ENCODE measurements around the gene FBXL17. TPM values are rescaled to one million over a fixed set of nuclear protein-coding genes. Genes with fewer than 3 reads are reported as not detected.

Gene FBXL17
- total RNA-seq, 1 experiment from 2014 or later, result 8.8 TPM

DNA sequence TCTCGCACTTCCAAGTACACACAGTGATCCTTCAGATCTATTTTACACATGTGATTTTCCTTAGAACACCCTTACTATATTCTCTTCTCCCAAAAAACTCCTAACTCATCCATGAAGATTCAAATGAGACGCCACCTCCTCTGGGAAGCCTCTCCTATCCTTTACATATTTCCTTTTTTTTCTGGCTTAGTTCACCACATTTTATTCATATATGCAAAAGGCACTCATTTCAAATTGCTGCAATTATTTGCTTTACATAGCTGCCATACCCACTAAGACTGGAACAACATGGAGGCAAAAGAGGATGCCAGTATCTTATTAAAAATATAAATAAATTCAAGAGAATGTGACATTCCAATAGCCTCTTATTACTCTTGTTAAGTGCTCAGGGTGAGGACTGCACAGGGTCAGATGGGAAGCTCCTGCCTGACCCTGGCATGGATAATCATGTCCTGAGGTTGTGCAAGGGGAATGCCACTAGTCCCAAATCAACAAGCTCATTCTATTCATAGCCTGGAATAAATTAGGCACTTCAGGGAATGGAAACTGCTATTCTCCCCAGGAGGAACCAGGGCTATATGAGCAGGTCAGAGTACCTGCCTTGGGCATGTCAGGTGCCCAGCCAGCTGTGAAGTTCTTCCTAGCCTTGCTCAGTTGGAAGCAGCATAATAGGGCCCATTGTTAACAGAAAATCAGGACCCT, 262.9 kb downstream of the FBXL17 start:
- H3K9ac ChIP-seq (ENCODE audit: low read length), result no peak overlapping the region
- H3K9me2 ChIP-seq (replicated peaks; ENCODE audit: low read length), result no peaks in the 10 kb centered on the region
- ATAC-seq, result no peak
- H3K79me2 ChIP-seq (ENCODE audit: low read length), result no peaks in the 10 kb centered on the region
- H2AFZ ChIP-seq (ENCODE audit: low read length), result no peak overlapping the region
- no peaks in the 10 kb centered on the region for H3K27me3 ChIP-seq (ENCODE audit: low read length)
- TF ChIP-seq, protein P1, sequence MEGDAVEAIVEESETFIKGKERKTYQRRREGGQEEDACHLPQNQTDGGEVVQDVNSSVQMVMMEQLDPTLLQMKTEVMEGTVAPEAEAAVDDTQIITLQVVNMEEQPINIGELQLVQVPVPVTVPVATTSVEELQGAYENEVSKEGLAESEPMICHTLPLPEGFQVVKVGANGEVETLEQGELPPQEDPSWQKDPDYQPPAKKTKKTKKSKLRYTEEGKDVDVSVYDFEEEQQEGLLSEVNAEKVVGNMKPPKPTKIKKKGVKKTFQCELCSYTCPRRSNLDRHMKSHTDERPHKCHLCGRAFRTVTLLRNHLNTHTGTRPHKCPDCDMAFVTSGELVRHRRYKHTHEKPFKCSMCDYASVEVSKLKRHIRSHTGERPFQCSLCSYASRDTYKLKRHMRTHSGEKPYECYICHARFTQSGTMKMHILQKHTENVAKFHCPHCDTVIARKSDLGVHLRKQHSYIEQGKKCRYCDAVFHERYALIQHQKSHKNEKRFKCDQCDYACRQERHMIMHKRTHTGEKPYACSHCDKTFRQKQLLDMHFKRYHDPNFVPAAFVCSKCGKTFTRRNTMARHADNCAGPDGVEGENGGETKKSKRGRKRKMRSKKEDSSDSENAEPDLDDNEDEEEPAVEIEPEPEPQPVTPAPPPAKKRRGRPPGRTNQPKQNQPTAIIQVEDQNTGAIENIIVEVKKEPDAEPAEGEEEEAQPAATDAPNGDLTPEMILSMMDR (conservative IDR thresholded peaks at IDR 0.05; ENCODE audit: low read depth, low read length), result no peak
- TF ChIP-seq EZH2phosphoT487 (IDR thresholded peaks at IDR 0.05; ENCODE audit: borderline replicate concordance, low read length), result no peak
- TF ChIP-seq EZH2 (IDR thresholded peaks at IDR 0.05; ENCODE audit: low read length, unreplicated experiment), result no peak
- no peaks in the 10 kb centered on the region for H4K20me1 ChIP-seq (ENCODE audit: low read length)
- H3F3A ChIP-seq (ENCODE audit: low read length, unreplicated experiment), result no peaks in the 10 kb centered on the region
- H3K27ac ChIP-seq (ENCODE audit: low read length), result no peak overlapping the region
- POLR2A ChIA-PET (ENCODE audit: unreplicated experiment), result no interaction called here
- intact Hi-C loops (cut with micrococcal nuclease), result no loop called here
- CTCF ChIA-PET, result no interaction called here
- BruUV-seq (replicated peaks), result no TSS peak
- no peaks in the 10 kb centered on the region for H3K9me3 ChIP-seq (ENCODE audit: low read length)
- H3K4me2 ChIP-seq (ENCODE audit: low read length), result no peak overlapping the region
- no peaks in the 10 kb centered on the region for H3K4me1 ChIP-seq (ENCODE audit: insufficient read depth, low read length)
- no peak overlapping the region for H3K4me3 ChIP-seq (ENCODE audit: low read length)
- H3K36me3 ChIP-seq (ENCODE audit: low read depth, low read length), result no peaks in the 10 kb centered on the region
- no peak for DNase-seq

DNA sequence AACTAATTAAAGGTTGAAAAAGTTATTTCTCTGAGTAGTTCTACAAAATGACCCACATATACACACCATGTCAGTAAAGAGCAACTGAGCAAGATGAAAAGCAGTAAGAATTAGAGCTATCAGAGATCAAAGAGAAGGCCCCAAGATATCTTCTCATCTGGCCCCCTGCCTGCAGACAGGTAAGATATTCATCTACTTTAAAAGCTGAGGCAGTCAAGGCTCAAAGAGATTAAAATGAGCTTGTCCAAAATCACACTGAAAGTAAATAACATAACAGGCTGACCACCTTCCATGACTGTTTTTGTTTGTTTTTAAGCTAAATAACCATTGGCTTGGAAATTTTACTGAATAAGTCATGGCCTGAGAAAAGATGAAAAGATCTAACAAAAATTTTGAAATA, 266.2 kb downstream of the FBXL17 start:
- ATAC-seq (no peak), DNase-seq (no peak)
- Histone ChIP-seq H3K4me3 (ENCODE audit: low read length) (no peak overlapping the region), H4K20me1 (ENCODE audit: low read length) (no peaks in the 10 kb centered on the region), H3K79me2 (ENCODE audit: low read length) (no peaks in the 10 kb centered on the region), H3K9ac (ENCODE audit: low read length) (no peak overlapping the region), H3K9me2 (replicated peaks; ENCODE audit: low read length) (no peaks in the 10 kb centered on the region), H2AFZ (ENCODE audit: low read length) (no peak overlapping the region), H3F3A (ENCODE audit: low read length, unreplicated experiment) (no peaks in the 10 kb centered on the region), H3K9me3 (ENCODE audit: low read length) (no peaks in the 10 kb centered on the region), H3K27ac (ENCODE audit: low read length) (no peak overlapping the region), H3K4me2 (ENCODE audit: low read length) (no peak overlapping the region), H3K36me3 (ENCODE audit: low read depth, low read length) (no peaks in the 10 kb centered on the region), H3K27me3 (ENCODE audit: low read length) (no peaks in the 10 kb centered on the region), H3K4me1 (ENCODE audit: insufficient read depth, low read length) (no peaks in the 10 kb centered on the region)
- intact Hi-C loops (cut with micrococcal nuclease), result no loop called here
- TF ChIP-seq EZH2 (IDR thresholded peaks at IDR 0.05; ENCODE audit: low read length, unreplicated experiment) (no peak), EZH2phosphoT487 (IDR thresholded peaks at IDR 0.05; ENCODE audit: borderline replicate concordance, low read length) (no peak)
- TF ChIP-seq, protein P1 (conservative IDR thresholded peaks at IDR 0.05; ENCODE audit: low read depth, low read length), result no peak
- BruUV-seq (replicated peaks), result no TSS peak
- CTCF ChIA-PET, result no interaction called here
- POLR2A ChIA-PET (ENCODE audit: unreplicated experiment), result no interaction called here

DNA sequence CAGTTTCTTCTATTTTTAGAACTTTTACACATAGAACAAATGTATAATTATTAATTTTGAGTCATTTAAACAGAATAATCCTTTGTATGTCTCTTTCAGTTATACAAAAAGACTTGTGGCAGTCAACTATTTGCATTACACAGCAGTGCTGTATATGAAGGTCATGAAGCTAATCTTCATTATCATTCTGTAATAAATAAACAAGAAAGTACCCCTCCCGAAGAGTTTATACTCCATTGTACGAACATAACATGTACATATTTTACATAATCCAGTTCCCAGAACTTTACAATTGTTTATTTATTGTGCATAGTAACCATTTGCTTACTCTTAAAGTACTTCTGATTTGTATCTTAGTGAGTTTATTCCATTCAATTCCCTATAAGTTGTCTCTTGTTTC, 267.9 kb downstream of the FBXL17 start:
- intact Hi-C loops (cut with micrococcal nuclease), result no loop called here
- no peak for ATAC-seq
- no peaks in the 10 kb centered on the region for H4K20me1 ChIP-seq (ENCODE audit: low read length)
- no peak overlapping the region for H2AFZ ChIP-seq (ENCODE audit: low read length)
- no peaks in the 10 kb centered on the region for H3K9me2 ChIP-seq (replicated peaks; ENCODE audit: low read length)
- H3K4me3 ChIP-seq (ENCODE audit: low read length), result no peak overlapping the region
- no peaks in the 10 kb centered on the region for H3K27me3 ChIP-seq (ENCODE audit: low read length)
- no peak for TF ChIP-seq EZH2phosphoT487 (IDR thresholded peaks at IDR 0.05; ENCODE audit: borderline replicate concordance, low read length)
- TF ChIP-seq, protein P1 (conservative IDR thresholded peaks at IDR 0.05; ENCODE audit: low read depth, low read length), result no peak
- H3K4me2 ChIP-seq (ENCODE audit: low read length), result no peak overlapping the region
- BruUV-seq (replicated peaks), result no TSS peak
- no peaks in the 10 kb centered on the region for H3K4me1 ChIP-seq (ENCODE audit: insufficient read depth, low read length)
- H3K9ac ChIP-seq (ENCODE audit: low read length), result no peak overlapping the region
- H3K9me3 ChIP-seq (ENCODE audit: low read length), result no peaks in the 10 kb centered on the region
- no peaks in the 10 kb centered on the region for H3F3A ChIP-seq (ENCODE audit: low read length, unreplicated experiment)
- DNase-seq, result no peak
- H3K36me3 ChIP-seq (ENCODE audit: low read depth, low read length), result no peaks in the 10 kb centered on the region
- CTCF ChIA-PET, result no interaction called here
- H3K27ac ChIP-seq (ENCODE audit: low read length), result no peak overlapping the region
- no peaks in the 10 kb centered on the region for H3K79me2 ChIP-seq (ENCODE audit: low read length)
- POLR2A ChIA-PET (ENCODE audit: unreplicated experiment), result no interaction called here
